Activated T-helper 17 cell treated with anti-CD3 and anti-CD28 coated beads, Interleukin-2, amount 50 U/mL, for 72 hours (primary cell): ENCODE measurements around the gene PSG11. TPM values are rescaled to one million over a fixed set of nuclear protein-coding genes. Genes with fewer than 3 reads are reported as not detected.
"Not testable (repeated sequence)": the region's sequence is repeated elsewhere in the genome, so short reads cannot be mapped to it uniquely, and the experiment has no call there.

Experiments
- ATAC-seq: fragments of 150-1000 bp; cut with Tn5 transposase; replicated peaks from 2 replicates; pipeline ENCODE4 v1.10.0; 2021; ENCODE audit warnings: mild to moderate bottlenecking, moderate library complexity
- H3K27ac Mint-ChIP-seq: one replicate; pipeline ENCODE4 v1.8.0; 2022; ENCODE audit warnings: mixed read lengths
- H3K27me3 Mint-ChIP-seq: one replicate; pipeline ENCODE4 v1.8.0; 2022; ENCODE audit warnings: mixed read lengths
- H3K36me3 Mint-ChIP-seq: one replicate; pipeline ENCODE4 v1.8.0; 2022; ENCODE audit warnings: low read depth, mild to moderate bottlenecking, mixed read lengths
- H3K4me1 Mint-ChIP-seq: one replicate; pipeline ENCODE4 v1.8.0; 2022; ENCODE audit warnings: mixed read lengths
- H3K4me3 Mint-ChIP-seq: one replicate; pipeline ENCODE4 v1.8.0; 2022; ENCODE audit warnings: mild to moderate bottlenecking, mixed read lengths
- H3K9me3 Mint-ChIP-seq: one replicate; pipeline ENCODE4 v1.8.0; 2022; ENCODE audit warnings: mixed read lengths
- total RNA-seq, 2 donors: library from RNA; stranded (reverse); gene quantifications; one replicate each; pipeline ENCODE4 v1.2.3, GENCODE V29; 2022

Gene PSG11
- under 1 TPM; 0.32 to 0.35 TPM for total RNA-seq

GRCh38 chr19:43026369-43026768 lies at the start of gene PSG11:
Gene PSG11 (minus strand): TSS chr19:43026469. CDS start chr19:43026372, 97 bp downstream.
- not testable (repeated sequence) for H3K4me3 Mint-ChIP-seq, H3K36me3 Mint-ChIP-seq, ATAC-seq

DNA sequence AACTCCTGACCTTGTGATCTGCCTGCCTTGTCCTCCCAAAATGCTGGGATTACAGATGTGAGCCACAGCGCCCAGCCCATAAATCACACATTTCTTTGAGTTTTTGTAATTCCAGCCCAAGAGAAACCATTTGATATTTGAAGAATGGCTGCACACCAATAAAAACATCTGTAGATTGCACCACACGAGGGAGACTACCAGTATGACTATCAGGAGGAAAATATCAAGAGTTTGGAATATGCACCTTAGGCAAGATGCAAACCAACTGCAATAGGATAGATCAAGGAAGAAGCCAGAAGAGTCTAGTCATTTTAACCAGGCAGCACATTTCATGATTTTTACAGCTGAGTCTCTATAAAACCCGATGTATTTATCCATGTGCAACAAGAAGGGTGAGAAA lies 36.1 kb upstream of the PSG11 start:
- ATAC-seq, H3K9me3 Mint-ChIP-seq, H3K27ac Mint-ChIP-seq, H3K4me3 Mint-ChIP-seq, H3K36me3 Mint-ChIP-seq, H3K4me1 Mint-ChIP-seq: not testable (repeated sequence)
- H3K27me3 Mint-ChIP-seq: peaks cover 32% of the 10 kb centered on the region

More at GRCh38 chr19:43026369-43026768, at the start of gene PSG11:
- not testable (repeated sequence) for H3K9me3 Mint-ChIP-seq, H3K4me1 Mint-ChIP-seq, H3K27ac Mint-ChIP-seq
- peaks cover 21% of the 10 kb centered on the region for H3K27me3 Mint-ChIP-seq

DNA sequence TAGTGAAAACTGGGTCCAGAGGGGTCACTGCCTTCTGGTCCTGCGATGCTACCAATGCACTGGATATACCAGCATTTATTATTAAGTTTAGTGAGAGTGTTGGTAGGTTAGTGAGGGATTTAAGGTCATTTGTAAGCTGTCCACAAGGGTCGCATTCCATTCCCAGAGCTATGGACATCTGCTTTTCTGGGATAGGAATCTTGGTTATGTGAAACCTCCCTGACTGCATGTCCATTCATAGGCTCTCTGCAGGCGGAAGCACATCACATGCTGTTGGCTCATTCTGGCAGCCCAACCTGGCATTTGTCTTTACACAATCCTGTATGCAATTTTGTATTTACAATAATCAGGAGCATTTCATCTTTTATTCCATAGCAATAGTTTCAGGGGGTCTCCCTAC lies 35.1 kb upstream of the PSG11 start:
- H3K9me3 Mint-ChIP-seq, ATAC-seq, H3K27ac Mint-ChIP-seq, H3K4me1 Mint-ChIP-seq, H3K4me3 Mint-ChIP-seq, H3K36me3 Mint-ChIP-seq: not testable (repeated sequence)
- peaks cover 21% of the 10 kb centered on the region for H3K27me3 Mint-ChIP-seq

- H3K4me3 Mint-ChIP-seq, H3K9me3 Mint-ChIP-seq, H3K4me1 Mint-ChIP-seq, ATAC-seq, H3K27ac Mint-ChIP-seq, H3K36me3 Mint-ChIP-seq: not testable (repeated sequence)
- H3K27me3 Mint-ChIP-seq: peaks cover 13% of the 10 kb centered on the region
Measured at GRCh38 chr19:43060254-43060653, 34.0 kb upstream of the PSG11 start.

DNA sequence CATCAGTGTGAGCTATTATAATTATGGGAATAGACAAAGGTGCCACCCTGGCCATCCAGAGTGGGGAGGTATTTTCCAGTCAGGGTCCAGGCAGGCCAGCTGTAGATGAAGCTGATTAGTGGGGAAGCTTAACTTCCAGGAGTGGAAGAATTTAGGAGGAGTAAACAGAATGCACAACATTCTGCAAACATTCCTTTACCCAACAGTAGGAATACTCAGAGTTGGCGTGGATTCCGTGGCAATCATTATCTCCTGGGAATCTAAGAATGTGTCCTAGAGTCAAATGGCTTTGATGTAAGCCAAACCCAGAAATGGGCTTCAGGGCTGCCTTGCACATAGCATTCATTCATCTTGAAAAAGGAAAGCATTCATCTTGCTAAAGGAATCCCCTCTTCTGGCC lies 33.2 kb upstream of the PSG11 start:
- ATAC-seq, H3K9me3 Mint-ChIP-seq, H3K36me3 Mint-ChIP-seq, H3K27ac Mint-ChIP-seq, H3K4me3 Mint-ChIP-seq, H3K4me1 Mint-ChIP-seq: not testable (repeated sequence)
- peaks cover 13% of the 10 kb centered on the region for H3K27me3 Mint-ChIP-seq

DNA sequence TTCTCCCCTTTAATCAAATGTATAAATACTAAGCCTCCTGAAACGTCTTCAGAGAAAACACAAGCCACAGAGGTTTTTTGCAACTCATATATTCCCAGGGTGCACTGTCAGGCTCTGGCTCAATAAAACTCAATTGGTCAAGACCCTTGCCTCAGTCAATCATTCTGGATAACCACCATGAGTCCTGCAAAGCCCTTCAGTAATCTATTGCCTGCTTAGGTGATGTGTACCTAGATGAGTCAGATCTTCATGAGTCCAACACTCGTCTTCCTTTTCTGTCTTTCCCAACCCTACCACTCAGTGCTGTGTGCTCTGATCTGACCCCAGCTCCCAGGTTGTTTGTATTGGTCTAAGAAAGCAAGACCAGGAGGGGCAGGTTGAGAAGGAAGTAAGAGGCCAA lies 32.2 kb upstream of the PSG11 start:
- H3K4me1 Mint-ChIP-seq, ATAC-seq, H3K4me3 Mint-ChIP-seq, H3K27ac Mint-ChIP-seq, H3K36me3 Mint-ChIP-seq: not testable (repeated sequence)
- Mint-ChIP-seq H3K9me3 (peaks cover 11% of the 10 kb centered on the region), H3K27me3 (peaks cover 13% of the 10 kb centered on the region)

DNA sequence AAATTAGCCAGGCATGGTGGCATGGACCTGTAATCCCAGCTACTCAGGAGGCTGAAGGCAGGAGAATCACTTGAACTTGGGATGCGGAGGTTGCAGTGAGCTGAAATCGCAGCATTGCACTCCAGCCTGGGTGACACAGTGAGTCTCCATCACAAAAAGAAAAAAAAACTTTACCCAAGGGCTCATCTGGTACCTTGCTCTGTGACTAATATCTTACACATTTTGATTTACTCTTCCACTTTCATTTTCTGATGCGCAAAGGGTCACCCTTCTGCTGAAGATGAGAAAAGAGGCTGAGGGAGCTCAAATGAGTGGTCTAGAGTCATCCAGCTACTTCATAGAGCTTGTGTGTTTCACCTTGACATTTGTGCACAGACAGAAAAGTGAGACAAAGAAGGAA lies 21.7 kb upstream of the PSG11 start:
- not testable (repeated sequence) for H3K4me3 Mint-ChIP-seq, ATAC-seq, H3K4me1 Mint-ChIP-seq, H3K27ac Mint-ChIP-seq, H3K9me3 Mint-ChIP-seq, H3K36me3 Mint-ChIP-seq
- H3K27me3 Mint-ChIP-seq: peaks cover 13% of the 10 kb centered on the region

GRCh38 chr19:43046578-43046977 lies 20.3 kb upstream of the PSG11 start:
- ATAC-seq, H3K9me3 Mint-ChIP-seq, H3K4me1 Mint-ChIP-seq, H3K4me3 Mint-ChIP-seq, H3K27ac Mint-ChIP-seq, H3K36me3 Mint-ChIP-seq: not testable (repeated sequence)
- peaks cover 13% of the 10 kb centered on the region for H3K27me3 Mint-ChIP-seq

DNA sequence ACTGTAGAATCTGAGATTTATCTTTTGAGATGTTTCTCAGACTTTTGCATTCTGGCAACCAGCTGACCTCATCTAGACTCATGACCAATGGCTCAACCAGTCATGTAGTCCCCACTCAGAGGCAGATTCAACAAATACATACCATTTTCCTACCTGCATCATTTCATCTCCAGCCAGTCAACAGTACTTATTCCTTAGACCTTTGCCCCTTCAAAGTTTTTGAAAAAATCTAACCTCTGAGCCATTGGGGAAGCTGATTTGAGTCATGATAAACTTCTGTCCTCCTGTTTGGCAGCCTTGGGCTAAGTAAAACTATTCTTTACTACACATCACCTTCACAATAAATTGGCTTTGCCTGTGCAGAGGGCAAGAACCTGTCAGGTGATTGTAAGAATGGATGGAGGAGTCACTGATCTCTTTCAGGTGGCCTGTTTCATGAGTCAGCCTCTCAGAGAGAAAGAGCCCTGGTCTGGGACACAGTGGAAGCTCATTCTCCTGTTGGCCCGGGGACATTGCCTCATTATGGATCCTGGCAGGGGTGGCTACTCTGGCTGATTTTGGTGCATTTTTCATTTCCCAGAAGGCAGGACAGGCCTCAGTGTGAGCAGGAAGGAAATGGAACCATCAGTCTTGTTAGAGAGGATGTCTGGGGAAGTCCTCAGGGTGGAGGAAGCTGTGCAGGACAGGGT lies 17.4 kb upstream of the PSG11 start:
- peaks cover 13% of the 10 kb centered on the region for H3K27me3 Mint-ChIP-seq
- not testable (repeated sequence) for H3K9me3 Mint-ChIP-seq, ATAC-seq, H3K36me3 Mint-ChIP-seq, H3K4me1 Mint-ChIP-seq, H3K4me3 Mint-ChIP-seq, H3K27ac Mint-ChIP-seq

- not testable (repeated sequence) for H3K4me1 Mint-ChIP-seq, H3K9me3 Mint-ChIP-seq, ATAC-seq, H3K36me3 Mint-ChIP-seq, H3K27ac Mint-ChIP-seq, H3K4me3 Mint-ChIP-seq
- H3K27me3 Mint-ChIP-seq: peaks cover 33% of the 10 kb centered on the region
Measured at GRCh38 chr19:43031645-43032044, 5.4 kb upstream of the PSG11 start.

DNA sequence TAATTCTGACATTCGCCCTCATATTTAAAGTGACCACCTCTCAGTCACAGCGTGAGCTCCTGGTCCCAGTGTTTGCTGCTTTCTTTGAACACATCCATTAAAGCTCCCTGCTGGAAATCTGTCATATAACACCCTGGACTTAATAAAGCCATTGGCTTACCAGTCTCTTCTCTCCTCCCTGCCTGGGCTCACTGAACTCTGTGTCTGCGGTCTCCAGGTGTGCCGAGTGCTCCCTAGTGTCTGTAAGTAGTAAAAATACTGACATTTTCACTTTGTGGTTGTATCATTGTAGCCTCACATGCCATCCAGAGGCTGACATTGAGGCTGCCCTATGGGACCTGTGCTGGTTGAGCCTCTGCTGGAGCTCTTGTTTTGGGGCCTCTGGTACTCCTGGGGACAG lies 2.6 kb upstream of the PSG11 start:
- H3K4me1 Mint-ChIP-seq: no peaks in the 10 kb centered on the region
- H3K27ac Mint-ChIP-seq: no peak overlapping the region
- H3K36me3 Mint-ChIP-seq: no peaks in the 10 kb centered on the region

DNA sequence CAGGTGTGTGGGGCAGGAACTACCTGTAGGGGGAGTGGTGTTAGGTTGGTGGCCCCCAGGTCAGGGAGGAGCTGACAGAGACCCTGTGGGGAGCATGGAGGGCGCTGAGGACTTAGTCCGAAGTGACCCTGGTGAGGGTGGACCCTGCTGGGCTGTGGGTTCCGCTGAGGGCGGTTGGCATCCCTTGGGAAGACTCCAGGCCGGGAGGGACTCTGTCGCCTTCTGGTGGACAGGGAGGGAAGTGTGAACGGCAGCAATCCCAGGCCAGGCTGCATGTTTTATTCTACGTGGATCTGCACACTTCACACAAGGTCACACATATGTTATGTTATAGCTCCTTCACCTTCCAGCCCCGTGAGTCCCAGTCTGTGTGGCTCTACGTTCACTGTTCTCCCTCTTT lies 1.7 kb upstream of the PSG11 start:
- H3K36me3 Mint-ChIP-seq, H3K4me3 Mint-ChIP-seq, H3K27ac Mint-ChIP-seq: not testable (repeated sequence)

More for the DNA sequence above, 2.6 kb upstream of the PSG11 start:
- Mint-ChIP-seq H3K27me3 (peaks cover 25% of the 10 kb centered on the region), H3K9me3 (no peaks in the 10 kb centered on the region), H3K4me3 (no peak overlapping the region)
- no peak for ATAC-seq

DNA sequence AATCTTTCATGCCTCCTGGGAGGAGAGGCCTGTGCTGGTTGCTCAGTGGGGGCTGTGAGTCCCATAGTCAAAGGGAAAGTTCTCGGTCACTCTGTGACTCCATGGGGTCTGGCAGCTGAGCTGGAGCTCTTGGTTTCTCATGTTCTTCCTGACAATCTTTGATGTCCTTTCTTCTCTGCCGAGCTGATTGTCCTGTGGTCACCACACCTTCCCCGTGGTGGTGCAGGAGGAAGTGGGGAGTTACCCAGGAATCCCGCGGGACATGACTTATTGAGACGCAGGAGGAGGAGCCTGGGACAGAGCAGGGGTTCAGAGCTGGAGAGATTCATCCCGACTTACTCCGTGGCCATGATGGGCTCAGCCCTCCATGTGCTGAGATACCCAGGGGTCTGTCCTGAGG lies 792 bp upstream of the PSG11 start:
- not testable (repeated sequence) for H3K27ac Mint-ChIP-seq, ATAC-seq, H3K4me3 Mint-ChIP-seq, H3K9me3 Mint-ChIP-seq, H3K36me3 Mint-ChIP-seq, H3K4me1 Mint-ChIP-seq
- H3K27me3 Mint-ChIP-seq: peaks cover 23% of the 10 kb centered on the region

More for the DNA sequence above, 1.7 kb upstream of the PSG11 start:
- not testable (repeated sequence) for ATAC-seq, H3K4me1 Mint-ChIP-seq, H3K9me3 Mint-ChIP-seq
- H3K27me3 Mint-ChIP-seq: peaks cover 25% of the 10 kb centered on the region

- not testable (repeated sequence) for ATAC-seq, H3K4me3 Mint-ChIP-seq
Measured at GRCh38 chr19:43022098-43022497, 4.2 kb downstream of the PSG11 start.

GRCh38 chr19:43021629-43022028 lies 4.6 kb downstream of the PSG11 start:
- not testable (repeated sequence) for H3K27me3 Mint-ChIP-seq, ATAC-seq, H3K36me3 Mint-ChIP-seq, H3K27ac Mint-ChIP-seq, H3K4me1 Mint-ChIP-seq, H3K9me3 Mint-ChIP-seq, H3K4me3 Mint-ChIP-seq

More at GRCh38 chr19:43022098-43022497, 4.2 kb downstream of the PSG11 start:
- H3K36me3 Mint-ChIP-seq, H3K9me3 Mint-ChIP-seq, H3K27ac Mint-ChIP-seq, H3K27me3 Mint-ChIP-seq, H3K4me1 Mint-ChIP-seq: not testable (repeated sequence)

GRCh38 chr19:43019588-43019987 lies 6.7 kb downstream of the PSG11 start:
- not testable (repeated sequence) for H3K27ac Mint-ChIP-seq, H3K27me3 Mint-ChIP-seq, H3K4me1 Mint-ChIP-seq, ATAC-seq, H3K36me3 Mint-ChIP-seq, H3K9me3 Mint-ChIP-seq, H3K4me3 Mint-ChIP-seq
